GM19438 (cell line): ENCODE measurements around the gene PRSS53.
A peak's percentile ranks its signal among the peaks of the same experiment; 100 is the strongest.

ENCODE experiments used
- ATAC-seq: cut with Tn5 transposase; IDR thresholded peaks from one replicate; pipeline ENCODE4 v1.9.1; 2021; ENCODE audit warnings: low read depth; ENCODE audit not compliant: unreplicated experiment

PRSS53 gene

DNA sequence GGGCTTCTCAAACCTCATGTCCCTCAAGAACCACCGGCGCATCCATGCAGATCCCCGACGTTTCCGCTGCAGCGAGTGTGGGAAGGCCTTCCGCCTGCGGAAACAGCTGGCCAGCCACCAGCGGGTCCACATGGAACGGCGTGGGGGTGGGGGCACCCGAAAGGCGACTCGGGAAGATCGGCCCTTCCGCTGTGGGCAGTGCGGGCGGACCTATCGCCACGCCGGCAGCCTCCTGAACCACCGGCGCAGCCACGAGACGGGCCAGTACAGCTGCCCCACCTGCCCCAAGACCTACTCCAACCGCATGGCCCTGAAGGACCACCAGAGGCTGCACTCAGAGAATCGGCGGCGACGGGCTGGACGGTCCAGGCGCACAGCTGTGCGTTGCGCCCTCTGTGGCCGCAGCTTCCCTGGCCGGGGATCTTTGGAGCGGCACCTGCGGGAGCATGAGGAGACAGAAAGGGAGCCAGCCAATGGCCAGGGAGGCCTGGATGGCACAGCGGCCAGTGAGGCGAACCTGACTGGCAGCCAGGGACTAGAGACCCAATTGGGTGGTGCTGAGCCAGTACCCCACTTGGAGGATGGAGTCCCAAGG, 8.6 kb downstream of the PRSS53 start:
- ATAC-seq: no peak

DNA sequence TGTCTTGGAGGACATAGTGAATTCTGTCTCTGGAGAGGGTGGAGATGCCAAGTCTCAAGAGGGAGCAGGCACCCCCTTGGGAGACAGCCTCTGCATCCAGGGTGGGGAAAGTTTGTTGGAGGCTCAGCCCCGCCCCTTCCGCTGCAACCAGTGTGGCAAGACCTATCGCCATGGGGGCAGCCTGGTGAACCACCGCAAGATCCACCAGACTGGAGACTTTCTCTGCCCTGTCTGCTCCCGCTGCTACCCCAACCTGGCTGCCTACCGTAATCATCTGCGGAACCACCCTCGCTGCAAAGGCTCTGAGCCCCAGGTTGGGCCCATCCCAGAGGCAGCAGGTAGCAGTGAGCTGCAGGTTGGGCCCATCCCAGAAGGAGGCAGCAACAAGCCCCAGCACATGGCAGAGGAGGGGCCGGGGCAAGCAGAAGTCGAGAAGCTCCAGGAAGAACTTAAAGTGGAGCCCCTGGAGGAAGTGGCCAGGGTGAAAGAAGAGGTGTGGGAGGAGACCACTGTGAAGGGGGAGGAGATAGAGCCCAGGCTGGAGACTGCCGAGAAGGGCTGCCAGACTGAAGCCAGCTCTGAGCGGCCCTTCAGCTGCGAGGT, 9.3 kb downstream of the PRSS53 start:
- no peak for ATAC-seq

DNA sequence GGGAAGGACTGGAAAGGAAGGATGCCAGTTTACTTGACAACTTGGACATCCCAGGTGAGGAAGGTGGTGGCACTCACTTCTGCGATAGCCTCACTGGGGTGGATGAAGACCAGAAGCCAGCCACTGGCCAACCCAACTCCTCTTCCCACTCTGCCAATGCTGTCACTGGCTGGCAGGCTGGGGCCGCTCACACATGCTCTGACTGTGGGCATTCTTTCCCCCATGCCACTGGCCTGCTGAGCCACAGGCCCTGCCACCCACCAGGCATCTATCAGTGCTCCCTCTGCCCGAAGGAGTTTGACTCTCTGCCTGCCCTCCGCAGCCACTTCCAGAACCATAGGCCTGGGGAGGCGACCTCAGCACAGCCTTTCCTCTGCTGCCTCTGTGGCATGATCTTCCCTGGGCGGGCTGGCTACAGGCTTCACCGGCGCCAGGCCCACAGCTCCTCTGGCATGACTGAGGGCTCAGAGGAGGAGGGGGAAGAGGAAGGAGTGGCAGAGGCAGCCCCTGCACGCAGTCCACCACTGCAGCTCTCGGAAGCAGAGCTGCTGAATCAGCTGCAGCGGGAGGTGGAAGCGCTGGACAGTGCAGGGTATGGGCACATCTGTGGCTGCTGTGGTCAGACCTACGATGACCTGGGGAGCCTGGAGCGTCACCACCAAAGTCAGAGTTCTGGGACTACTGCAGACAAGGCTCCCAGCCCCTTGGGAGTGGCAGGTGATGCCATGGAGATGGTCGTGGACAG, 10.0 kb downstream of the PRSS53 start:
- no peak for ATAC-seq

DNA sequence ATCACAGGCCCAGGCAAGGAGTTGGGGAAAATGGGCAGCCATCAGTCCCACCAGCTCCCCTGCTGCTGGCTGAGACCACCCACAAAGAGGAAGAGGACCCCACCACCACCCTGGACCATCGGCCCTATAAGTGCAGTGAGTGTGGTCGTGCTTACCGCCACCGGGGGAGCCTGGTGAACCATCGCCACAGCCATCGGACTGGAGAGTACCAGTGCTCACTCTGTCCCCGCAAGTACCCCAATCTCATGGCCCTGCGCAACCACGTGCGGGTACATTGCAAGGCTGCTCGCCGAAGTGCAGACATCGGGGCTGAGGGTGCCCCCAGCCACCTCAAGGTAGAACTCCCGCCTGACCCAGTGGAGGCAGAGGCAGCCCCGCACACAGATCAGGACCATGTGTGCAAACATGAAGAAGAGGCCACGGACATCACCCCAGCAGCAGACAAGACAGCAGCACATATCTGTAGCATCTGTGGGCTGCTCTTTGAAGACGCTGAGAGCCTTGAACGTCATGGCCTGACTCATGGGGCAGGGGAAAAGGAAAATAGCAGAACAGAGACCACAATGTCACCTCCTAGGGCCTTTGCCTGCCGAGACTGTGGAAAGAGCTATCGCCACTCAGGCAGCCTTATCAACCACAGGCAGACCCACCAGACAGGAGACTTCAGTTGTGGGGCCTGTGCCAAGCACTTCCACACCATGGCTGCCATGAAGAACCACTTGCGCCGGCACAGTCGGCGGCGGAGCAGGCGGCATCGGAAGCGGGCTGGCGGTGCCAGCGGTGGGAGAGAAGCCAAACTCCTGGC, 10.9 kb downstream of the PRSS53 start:
- no peak for ATAC-seq

DNA sequence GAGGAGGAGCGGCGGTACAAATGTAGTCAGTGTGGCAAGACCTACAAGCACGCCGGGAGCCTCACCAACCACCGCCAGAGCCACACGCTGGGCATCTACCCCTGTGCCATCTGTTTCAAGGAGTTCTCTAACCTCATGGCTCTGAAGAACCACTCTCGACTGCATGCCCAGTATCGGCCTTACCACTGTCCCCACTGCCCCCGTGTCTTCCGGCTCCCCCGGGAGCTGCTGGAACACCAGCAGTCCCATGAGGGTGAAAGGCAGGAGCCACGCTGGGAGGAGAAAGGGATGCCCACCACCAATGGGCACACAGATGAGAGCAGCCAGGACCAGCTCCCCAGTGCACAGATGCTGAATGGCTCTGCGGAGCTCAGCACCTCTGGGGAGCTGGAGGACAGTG, 11.7 kb downstream of the PRSS53 start:
- no peak for ATAC-seq

DNA sequence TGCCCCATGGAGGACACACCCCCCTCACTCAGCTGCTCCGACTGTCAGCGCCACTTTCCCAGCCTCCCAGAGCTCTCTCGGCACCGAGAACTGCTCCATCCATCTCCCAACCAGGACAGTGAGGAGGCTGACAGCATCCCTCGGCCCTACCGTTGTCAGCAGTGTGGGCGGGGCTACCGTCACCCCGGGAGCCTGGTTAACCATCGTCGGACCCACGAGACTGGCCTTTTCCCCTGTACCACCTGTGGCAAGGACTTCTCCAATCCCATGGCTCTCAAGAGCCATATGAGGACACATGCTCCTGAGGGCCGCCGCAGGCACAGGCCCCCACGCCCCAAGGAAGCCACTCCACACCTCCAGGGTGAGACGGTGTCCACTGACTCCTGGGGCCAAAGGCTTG, 12.4 kb downstream of the PRSS53 start:
- ATAC-seq: no peak

DNA sequence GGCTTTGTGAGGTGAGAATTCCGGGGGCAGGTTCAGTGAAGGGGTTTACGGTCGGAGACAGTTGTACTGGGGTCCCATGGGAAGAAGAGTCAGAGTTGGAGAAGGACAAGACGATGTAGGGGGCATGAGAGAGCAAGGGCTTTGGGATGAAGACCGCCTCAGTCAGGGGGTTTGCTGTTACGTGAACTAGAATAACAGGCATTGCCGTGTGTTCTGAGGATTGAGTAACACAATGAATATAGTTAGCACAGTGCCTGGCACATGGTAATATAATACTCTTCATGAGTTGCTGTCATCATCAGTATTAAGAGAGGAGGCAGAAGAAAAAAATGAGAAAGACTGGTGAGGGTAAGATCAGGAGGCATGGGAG, 13.9 kb downstream of the PRSS53 start:
- no peak for ATAC-seq

DNA sequence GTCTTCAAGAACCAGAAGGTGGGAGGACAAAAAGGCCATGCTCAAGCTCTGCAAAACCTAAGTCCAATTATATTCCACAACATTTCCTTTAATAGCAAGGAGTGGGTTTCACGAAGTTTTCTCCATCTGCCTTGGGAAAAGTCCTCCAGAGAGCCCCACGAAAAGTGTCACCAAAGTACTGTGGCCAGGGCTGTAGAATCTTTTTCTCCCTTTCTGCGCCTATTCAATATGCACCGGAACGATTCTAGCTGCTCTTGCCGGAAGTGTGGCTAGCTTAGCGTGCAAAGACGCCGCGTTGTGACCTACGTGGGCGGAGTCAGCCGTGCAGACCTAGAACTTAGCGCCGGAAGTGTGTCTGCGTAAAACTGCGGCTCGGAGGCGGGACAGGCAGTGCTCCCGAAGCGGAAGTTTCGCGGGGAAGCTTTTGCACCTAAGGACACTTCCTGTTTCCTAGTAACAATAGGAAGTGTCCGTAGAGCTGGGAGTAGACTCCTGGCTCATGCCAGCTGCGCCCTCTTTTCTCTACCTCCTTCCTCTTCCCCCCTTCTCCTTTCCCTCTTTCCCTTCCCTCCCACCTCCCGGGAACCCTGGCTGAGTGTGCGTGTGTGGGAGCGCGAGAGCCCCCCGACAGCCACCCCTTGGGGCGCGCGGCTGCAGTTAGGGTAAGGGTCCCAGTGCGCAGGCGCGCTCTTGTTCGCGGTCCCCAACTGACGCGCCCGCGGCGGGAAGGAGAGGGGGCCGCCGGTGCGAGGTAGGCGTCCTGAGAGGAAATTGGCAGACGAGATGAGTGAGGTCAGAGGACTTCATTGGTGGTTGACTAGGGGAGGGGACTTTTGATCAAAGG, 14.6 kb downstream of the PRSS53 start, which contains the start of the genes ZNF646 and ZNF668:
Gene ZNF646 (plus strand): TSS at position 453 of the 844 bp plus-strand sequence. CDS start 1,903 bp downstream, outside the sequence.
Gene ZNF668 (minus strand): TSS at position 271 of the 844 bp plus-strand sequence. CDS start 9,781 bp downstream, outside the sequence.
- ATAC-seq: peak; percentile 70

DNA sequence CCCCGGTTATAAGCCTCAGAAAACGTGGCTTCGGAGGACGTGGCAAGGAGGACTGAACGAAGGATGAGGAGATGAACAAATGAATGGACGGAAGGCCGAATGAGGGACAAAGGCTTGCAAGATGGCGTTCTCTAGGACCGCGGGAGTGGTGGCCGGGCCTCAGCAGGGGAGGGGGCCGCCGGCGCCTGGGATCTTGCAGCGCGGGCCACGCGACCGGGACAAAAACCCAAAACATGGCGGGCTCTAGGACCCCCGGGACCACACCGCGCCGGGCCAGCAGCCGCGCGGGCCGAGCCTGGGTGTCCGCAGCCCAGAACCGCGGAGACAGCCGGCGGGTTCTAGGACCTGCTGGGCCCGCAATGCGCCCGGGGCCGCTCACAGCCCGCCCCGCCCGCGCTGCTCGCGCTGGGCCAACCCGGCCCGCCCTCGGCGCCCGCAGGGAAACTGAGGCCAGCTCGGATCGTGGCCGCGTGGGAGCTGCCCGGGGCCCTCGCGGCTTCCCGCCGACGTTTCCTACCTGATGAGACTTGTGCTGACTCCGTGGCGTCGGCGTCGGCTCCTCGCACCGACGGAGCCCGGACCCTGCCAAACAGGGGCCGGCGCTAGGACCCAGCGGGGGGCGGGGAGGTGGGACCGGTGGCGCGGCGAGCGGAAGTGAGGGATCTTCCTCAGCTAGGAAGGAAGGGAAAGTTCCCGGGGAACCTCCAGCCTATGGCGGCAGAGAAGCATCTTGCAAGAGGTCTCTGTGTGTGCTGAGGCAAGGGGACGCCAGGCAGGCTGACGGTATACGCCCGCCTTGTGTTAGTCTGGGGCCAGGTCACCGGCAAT, 15.4 kb downstream of the PRSS53 start:
- ATAC-seq: peak; percentile 54

DNA sequence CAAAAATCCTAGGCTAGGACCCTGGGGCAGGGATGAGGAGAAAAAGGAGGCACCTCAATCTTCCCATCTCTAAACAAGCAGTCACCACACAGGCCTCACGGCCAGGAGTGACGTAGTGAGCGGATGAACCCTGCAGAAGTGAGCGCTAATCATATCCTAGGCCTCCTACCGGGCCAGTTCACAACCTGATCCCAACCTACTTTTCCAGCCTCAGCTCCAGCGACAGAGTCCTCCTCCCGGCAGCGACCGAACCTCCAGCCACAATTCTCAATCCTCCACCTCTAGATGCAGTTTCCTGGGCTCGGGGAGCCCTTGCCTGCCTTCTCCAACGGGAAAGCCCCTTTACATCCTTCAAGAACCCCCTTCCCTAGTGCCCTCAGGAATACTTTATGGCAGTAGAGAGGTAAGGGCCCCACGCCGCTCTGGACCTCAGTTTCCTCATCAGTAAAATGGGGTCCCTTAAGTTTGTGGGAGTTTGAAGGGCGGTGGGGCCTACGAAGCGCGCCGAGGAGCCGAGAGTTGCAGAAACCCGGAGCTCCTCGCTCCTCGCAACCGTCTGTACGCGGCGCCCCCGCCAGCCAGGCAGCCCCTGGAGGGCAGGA, 16.1 kb downstream of the PRSS53 start:
- peak; percentile 0 for ATAC-seq

DNA sequence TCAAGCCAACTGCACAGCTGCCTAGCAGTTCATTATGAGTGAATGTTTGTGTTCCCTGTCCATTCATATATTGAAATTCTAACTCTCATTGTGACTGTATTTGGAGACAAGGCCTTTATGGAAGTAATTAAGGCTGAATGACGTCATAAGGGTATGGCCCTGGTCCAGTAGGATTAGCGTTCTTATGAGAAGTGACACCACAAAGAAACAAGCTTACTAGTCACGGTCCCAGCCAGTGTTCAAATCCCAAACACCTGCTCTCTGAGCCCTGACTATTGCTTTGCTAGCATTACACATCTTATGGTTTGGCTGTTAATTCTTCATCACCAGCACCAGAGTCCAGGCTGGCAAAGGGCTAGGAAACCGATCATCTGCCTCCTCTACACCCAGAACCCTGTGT, 16.9 kb downstream of the PRSS53 start:
- ATAC-seq: no peak

DNA sequence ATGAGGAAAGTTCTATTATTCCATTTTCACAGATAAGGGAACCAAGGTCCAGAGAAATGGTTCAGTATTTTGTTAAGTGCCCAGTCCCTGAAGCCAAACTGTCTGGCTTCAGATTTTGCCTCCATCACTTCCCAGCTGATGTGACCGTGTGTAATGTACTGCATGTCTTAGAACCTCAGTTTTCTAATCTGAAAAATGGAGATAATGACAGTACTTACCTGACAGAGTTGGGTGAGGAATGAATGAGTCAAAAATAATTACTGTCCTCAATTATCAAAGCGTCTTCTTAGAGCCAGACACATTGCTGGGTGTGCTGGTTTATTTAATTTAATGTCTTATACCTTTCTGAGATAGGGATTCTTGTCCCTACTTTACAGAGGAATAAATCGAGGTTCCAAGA, 21.4 kb downstream of the PRSS53 start:
- ATAC-seq: no peak

DNA sequence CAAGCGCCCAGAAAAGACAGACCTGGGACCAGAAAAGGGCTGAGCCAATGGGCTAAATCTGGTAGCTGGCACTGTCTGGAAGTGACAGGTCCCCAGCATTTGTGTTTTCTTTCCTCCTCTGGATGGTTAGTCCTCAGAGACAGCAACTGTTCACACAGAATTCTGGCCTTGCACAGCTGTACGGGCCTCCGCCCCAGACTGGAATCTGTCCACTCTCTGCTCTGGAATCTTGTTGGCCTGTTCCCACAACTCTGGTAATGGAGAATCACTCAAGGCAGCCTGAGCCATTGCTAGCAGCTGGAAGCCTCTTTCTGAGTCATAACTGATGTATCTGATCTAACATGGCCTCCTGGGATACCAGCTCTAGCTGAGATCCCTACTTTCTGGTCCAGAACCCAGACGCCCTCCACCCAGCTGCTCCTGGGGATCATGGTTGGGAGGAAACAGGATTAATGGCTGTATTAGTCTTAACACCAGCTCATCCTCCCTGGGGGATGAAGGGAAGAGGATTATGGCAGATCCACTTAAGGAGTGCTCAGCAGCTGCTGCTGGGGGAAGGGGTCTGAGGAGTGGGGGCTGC, 23.8 kb downstream of the PRSS53 start:
- no peak for ATAC-seq

DNA sequence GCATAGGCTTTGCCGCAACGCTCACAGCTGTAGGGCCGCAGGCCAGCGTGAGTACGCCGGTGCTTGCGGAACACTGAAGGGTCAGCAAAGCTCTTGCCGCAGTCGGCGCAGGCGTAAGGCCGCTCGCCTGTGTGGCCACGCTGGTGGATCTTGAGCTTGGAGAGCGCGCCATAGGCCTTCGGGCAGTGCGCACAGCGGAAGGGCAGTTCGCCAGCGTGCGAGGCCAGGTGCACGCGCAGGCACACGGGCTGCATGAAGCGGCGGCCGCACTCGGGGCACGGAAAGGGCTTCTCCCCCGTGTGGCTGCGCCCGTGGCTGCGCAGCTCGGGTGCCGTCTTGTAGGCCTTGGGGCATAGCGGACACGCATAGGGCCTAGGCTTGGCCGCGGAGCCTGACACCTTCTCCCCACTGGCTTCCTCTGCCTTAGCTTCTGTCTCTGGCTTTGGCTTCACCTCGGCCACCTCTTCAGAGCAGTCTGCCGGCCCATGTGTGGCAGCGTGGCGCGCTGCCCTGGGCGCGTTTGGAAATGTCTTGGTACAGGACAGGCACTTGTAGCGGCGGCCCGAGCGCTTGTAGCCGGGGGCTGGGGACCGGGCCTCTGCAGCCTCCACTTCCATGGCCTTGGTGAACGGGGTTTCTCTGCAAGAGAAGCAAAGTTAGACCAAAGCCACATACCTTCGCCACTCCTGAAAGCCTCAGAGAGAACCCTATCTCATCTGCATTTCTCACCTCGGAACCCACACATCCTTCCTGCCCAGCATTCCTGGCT, 24.7 kb downstream of the PRSS53 start:
- ATAC-seq: no peak

DNA sequence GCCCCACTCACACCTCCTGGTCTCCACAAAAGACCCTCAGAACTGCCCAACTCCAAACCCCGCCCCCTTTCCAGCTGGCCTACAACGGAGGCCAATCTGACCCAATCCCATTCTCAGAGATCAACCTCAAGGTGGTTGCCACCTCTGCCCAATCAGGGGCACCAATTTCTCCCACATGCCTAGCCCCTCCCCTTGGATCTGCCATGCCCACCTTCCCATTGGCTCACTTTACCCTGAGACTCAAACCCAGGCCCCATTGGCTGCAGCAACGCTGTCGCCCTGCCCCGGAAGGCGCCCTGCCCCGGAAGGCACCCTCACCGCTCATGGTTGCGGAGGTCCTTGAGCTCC, 25.3 kb downstream of the PRSS53 start:
- no peak for ATAC-seq

DNA sequence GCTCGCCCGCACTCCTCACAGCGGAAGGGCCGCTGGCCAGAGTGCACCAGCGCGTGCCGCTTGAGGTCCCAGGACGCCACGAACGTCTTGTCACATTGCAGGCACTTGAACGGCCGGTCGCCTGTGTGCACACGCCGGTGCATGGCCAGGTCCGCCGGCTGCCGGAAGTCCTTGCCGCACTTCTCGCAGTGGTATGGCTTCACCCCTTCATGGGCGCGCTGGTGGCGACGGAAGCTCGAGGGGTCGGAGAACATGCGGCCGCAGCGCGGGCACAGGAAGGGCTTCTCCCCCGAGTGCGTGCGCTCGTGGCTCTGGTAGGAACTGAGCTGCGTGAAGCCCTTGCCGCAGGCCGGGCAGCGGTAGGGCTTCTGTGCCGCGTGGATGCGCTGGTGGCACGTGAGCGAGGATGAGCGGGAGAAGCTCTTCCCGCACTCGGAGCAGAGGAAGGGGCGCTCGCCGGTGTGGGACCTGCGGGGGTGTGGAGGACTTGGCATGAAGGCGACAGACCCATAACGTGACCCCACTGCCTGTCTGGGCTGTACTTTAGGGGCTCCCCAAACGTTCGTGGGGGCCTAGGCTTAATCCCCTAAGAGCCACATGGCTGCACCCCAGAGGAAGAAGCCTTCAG, 26.8 kb downstream of the PRSS53 start:
- ATAC-seq: no peak

DNA sequence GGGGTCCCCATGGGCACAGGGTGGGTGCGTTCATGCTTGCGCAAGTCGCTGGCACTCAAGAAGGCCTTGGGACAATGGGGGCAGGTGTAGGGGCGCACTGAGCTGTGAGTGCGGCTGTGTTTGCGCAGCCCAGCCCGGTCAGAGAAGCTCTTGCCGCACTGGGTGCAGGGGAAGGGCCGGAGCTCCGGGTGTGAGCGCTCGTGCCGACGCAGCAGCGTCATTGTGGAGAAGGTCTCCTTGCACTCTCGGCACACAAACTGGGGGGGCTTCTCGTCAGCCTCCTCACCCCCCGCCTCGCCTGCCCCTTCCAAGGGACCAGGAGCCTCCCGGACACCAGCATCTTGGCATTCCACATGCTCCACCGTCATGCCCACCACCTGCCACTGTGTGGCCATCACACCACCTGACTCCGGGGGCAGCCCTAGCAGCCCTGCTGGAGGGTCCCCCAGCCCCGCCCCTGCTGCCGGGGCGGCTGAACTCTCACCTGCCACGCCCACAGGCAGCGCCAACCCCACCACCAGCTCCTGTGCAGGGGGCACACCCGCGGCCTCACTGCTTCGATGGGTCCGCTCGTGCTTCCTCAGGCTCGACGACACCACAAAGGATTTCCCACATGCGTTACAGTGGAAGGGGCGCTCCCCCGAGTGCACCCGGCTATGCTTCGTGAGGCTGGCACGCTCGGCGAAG, 27.5 kb downstream of the PRSS53 start:
- ATAC-seq: no peak
